HL-60/S4 treated with phorbol 12-myristate 13-acetate at 8.2 ng/mL for 4 days and 3 days (cell line): ENCODE results near the gene KIF5B.
"Not testable (repeated sequence)": the region's sequence is repeated elsewhere in the genome, so short reads cannot be mapped to it uniquely, and the experiment has no call there.

Experiments used
- in situ Hi-C: fragments of 300-500 bp; cut with MboI; formaldehyde crosslinking; loops from 2 replicates; pipeline ENCODE4 v1.15.0; 2022; ENCODE audit warnings: low sequenced_read_pairs

The KIF5B gene

DNA sequence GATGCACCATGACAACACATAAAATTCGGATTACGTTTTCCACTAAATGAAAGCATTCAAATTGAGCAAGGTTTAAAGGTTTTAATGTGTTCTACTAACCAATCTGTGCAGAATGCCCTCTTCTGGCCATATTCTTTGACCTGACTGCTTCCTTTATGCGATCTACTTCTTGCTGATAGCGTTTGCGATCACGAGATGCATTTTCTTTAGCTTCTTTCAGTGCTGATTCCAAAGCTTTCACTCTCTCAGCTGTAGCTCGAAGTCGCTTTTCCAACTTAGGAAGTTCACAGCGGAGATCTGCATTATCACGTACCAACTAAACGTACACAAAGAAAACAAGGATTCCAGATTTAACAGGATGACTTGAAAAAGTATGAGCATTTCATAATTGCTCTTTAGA is 39.2 kb downstream of the KIF5B start:
- in situ Hi-C loops, result no loop called here

DNA sequence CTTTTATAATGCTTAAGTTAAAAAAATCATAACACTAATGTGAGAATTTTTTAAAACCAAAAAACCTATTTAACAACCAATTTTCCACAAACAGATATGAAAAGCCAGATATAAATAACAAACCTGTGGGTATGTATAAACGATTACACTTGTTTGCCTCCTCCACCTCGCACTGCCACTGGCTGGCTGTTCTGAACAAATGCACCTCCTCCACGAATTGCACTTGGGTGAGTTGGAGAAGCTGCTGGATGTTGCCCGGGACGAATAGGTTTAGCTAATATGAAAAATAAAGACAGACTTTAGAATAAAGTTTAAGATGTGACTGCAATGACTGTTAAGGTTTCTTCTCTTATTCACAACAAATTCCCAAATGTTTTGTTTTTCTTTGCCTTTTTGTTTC is 40.8 kb downstream of the KIF5B start:
- in situ Hi-C loops, result no loop called here

DNA sequence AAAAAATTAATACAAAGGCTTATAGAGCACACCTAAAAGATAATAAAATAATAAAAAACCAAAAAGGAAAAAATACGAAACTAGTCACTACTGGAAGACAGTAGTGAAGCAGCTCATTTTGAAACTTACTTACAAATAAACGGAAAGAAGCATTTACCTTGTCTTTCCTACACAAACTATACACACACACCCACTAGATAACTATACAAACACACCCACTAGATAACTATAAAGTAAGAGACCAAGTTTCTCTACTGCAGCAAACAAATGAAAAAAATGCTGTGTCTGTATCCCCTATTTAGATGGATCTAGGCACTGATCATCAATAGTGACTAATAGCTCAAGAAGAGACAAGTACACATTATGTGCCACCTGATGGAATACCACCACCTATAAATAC is 49.2 kb downstream of the KIF5B start:
- in situ Hi-C loops, result no loop called here

DNA sequence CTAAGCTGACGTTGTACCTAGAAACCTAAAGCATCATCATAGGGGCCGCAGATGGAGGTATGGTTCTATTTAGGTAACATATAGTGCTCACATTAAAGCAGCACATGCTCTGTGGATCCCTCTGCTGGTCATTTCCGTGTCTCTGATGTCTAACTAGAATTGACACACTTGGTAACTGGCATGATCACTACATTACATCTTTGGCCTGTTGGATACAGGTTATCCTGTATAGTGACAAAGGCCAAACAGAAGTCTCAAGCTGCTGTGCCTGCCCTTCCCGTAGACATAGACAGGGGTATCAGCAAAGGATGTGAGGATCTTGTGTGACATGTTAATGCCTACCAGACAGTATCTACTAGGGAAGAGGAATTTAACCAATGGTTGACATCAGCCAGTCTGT is 51.2 kb downstream of the KIF5B start:
- in situ Hi-C loops, result no loop called here

DNA sequence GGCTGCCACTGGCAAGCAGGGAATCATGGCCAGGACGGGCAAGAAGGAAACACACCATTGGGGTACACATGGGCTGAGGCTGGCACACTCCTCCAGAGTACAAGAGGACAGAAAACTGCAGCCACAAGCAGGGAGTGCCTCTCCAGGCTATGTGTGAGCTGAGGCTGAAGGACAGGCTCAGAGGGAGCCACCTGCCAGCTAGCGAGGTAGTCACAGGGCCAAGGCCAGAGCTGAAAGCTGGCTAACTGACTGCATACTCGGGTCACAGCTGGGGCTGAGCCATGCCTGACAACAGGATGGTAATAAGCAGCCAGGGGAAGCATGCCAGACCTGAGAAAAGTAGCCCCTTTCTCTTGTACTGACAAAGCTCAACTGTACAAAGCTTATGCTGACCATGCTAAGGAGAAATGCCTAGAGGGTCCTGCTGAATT is 52.0 kb downstream of the KIF5B start:
- in situ Hi-C loops, result no loop called here

DNA sequence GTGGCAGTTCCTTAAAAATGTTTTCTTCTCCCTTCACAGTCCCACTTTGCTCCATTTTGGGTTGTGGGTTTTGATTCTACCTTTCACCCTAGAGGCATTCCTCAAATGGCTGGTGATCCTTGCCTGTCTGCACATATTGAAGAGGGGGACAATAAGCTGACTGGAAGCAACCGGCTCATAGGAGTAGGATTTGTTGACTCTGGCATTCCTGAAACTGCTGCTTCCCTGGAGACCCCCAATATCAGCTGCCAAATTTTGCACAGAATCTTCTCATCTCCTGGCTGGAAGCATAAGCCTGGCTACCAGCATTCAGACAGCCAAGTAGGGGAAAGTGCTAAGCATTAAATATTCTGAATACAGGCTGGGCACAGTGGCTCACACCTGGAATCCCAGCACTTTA is 53.7 kb downstream of the KIF5B start:
- in situ Hi-C loops, result no loop called here

DNA sequence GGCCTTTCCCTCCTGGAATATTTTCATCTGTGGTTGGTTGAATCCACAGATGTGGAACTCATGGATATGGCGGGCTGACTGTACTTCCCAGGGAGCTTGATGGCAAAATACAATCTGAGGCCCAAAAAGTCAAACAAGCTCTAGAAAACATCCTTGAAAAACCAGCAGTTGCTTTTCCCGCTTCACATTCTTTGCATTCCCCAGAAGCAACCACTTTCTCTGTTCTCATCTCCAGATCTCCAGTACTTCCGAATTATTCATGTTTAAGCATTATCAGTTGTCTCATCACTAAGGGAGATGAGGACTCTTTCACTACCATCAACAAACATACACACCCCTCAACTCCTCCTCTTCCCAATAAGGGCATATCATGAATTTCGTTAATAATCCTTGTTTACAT is 55.3 kb downstream of the KIF5B start:
- in situ Hi-C loops, result no loop called here

DNA sequence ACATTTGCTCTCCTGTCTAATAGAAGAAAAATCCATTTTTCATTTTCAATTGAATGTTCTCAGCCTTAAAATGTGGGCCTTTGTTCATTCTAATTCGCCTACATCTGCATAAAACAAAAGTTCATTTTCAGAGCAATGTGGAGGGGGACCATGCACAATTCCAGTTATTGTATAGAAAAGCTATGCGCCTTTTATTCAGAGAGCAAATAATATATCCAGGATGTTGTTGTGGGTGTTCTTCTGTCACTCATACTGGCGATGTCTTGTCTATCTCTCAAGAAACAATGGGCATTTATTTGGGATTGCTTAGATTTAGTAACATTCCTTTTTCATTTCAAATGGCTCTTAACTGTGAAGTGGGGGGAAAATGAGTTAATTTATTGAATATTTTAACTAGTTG is 56.4 kb downstream of the KIF5B start:
- in situ Hi-C loops, result no loop called here

DNA sequence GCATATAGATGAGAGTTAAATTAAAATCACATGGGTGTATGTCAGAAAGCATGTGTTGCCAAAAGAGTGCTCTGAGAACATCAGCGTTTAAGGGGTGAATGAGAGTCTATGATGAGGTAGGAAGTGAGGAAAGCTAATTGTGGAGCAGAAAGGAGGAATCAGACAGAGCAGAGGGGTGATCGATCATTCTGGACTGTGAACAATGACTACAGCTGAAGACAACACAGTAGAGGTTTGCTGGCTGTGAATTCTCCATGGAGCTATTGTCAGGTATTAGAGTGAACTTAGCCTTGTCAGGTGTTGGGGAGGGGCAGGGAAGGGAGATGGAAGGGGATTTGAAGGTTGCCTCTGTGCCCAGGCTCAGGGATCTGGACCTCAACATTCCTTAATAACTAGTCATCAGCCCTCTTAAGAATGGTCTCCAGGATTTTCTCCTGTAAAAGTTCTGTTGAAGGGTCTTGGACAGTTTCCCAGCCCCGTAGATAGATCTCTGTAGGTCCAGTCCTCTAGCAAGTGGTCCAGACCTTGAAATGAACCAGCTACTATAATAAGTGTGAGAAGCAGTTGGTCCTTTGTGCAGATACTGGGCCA is 57.1 kb downstream of the KIF5B start:
- in situ Hi-C loops, result no loop called here

DNA sequence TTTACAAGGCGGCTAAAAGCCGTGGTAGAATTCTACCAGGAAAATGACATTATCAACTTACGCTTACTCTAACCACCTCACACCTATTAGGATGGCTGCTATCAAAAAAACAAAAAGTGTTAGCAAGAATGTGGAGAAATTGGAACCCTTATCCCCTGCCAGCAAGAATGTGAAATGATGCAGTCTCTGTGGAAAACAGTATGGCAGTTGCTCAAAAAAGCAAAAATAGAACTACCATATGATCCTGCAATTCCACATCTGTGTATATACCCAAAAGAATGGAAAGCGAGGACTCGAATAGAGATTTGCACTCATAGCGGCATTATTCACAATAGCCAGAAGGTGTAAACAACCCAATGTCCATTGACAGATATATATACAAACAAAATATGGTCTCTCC is 61.3 kb downstream of the KIF5B start:
- in situ Hi-C loops, result no loop called here

DNA sequence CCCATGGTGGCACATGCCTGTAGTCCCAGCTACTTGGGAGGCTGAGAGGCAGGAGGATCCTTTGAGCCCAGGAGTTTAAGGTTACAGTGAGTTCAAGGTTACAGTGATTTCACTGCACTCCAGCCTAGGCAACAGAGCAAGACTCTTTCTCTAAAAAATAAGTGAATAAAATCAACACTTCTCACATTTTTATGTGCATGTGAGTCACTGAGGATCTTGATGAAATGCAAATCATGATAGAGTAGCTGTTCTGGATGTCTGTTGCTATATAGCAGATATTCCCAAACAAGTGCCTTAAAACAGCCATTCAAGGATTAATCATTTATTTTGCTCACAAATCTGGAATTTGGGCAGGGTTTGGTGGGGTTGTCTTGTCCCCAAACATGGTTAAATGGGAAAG is 65.3 kb downstream of the KIF5B start:
- in situ Hi-C loops, result no loop called here

DNA sequence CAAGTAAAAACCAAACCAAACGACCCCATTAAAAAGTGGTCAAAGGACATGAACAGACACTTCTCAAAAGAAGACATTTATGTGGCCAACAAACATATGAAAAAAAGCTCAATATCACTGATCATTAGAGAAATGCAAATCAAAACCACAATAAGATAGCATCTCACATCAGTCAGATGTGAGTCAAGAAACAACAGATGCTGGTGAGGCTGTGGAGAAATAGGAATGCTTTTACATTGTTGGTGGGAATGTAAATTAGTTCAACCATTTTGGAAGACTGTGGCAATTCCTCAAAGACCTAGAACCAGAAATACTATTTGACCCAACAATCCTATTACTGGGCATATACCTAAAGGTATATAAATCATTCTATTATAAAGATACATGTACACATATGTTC is 68.4 kb downstream of the KIF5B start:
- in situ Hi-C loops, result not testable (repeated sequence)

DNA sequence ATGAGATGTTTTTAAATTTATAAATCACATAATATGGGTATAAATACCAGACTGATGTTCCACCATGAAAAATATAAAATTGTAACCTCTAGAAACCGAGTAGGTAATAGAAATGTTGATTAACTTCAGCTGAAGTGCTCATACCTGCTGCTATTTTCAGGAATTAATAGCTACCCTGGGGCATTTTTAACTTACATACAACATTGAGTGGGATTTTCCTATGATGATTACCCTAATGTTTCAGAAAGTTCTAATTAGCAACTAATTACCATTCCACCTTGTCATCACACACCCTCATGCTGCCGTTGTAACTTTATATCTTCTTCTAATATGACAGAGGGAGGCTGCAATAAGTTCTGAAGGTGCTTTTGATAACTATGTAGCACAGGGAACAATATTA is 74.1 kb downstream of the KIF5B start:
- in situ Hi-C loops, result no loop called here

DNA sequence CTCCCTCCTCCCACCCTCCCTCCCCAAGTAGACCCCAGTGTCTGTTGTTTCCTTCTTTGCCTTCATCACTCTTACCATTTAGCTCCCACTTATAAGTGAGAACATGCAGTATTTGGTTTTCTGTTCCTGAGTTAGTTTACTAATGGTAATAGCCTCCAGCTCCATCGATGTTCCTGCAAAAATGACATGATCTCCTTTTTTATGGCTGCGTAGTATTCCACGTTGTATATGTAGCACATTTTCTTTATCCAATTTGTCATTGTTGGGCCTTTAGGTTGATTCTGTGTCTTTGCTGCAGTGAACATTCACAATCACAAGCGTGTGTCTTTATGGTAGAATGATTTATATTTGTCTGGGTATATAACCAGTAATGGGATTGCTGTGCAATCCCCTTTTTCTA is 75.8 kb downstream of the KIF5B start:
- in situ Hi-C loops, result no loop called here

DNA sequence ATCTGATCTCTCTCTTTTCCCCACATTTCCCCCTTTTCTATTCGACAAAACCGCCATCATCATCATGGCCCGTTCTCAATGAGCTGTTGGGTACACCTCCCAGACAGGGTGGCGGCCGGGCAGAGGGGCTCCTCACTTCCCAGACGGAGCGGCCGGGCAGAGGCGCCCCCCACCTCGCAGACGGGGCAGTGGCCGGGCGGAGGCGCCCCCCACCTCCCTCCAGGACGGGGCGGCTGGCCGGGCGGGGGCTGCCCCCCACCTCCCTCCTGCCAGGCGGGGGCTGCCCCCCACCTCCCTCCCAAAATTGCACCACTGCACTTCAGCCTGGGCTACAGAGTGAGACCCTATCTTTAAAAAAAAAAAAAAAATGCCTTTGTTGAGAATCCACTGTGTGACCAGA is 77.2 kb downstream of the KIF5B start:
- in situ Hi-C loops, result not testable (repeated sequence)

DNA sequence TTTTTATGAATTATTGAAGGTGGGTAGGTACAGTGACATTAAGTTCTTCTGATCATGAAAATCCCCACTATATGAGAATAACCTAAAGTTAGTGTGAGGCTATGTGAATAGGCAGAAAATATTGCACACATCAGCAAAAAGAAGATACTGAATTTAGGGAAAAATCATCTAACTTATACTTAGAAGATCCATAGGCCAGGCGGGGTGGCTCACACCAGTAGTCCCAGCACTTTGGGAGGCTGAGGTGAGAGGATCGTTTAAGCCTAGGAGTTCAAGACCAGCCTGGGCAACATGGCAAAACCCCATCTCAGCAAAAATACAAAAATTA is 78.1 kb downstream of the KIF5B start:
- in situ Hi-C loops, result no loop called here

DNA sequence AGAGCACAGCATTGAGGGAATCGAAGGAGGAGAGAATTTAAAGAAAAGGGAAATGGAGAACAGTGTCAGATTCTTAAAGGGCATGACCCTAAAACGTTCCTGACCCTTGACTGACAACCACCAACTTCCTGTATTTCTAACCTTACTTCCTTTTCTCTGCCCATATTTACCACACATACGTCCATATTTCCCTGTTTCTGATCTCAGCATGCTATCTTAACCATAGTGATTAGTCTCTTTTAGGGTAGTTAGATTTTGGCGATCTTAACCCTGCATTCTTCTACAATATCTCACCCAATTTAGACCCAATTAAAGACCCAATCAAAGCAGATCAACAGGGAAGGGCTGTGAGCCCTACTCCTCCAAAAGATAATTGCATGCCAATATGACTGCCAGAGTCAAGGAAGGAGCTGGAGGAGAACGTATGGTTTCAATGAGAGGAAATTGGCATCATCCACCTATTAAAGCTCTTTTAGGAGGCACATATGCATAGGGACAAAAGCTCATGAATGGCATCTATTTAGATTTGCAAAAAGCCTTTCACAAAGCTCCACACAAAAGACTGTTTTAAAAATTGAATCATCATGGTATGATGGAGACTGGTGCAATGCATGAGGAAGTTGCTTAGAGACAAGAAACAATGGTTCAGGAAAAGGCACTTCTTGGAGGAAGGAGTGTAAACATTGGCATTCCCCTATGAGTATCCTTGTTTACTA is 78.6 kb downstream of the KIF5B start:
- in situ Hi-C loops, result no loop called here

DNA sequence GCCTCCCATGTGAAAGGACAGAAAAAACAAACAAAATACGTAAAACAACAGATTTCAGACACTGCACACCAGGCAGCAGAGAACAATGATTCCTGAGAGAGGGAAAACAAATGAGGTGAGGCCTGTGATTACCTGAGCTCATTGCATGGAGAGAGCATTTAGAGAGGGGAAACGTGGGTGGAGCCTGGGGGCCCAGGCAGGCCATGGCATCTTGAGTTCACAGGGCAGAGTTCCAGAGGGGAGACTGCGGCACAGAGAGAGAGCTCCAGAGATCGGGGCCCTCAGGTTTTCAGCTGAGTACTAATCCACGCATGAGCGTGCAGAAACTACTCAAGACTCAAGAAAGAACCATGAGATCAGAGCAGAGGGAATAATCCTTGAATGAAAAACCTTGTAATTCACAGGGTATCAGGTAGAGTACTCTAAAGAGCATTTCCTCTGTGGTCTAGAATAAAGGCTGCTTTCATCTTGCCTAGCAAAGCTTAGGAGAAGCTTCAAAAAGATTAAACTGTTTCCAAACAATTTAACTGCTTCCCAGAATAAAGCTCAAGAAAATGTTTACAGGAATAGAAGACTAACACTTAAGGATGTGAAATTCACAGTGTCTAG is 81.0 kb downstream of the KIF5B start:
- in situ Hi-C loops, result no loop called here

DNA sequence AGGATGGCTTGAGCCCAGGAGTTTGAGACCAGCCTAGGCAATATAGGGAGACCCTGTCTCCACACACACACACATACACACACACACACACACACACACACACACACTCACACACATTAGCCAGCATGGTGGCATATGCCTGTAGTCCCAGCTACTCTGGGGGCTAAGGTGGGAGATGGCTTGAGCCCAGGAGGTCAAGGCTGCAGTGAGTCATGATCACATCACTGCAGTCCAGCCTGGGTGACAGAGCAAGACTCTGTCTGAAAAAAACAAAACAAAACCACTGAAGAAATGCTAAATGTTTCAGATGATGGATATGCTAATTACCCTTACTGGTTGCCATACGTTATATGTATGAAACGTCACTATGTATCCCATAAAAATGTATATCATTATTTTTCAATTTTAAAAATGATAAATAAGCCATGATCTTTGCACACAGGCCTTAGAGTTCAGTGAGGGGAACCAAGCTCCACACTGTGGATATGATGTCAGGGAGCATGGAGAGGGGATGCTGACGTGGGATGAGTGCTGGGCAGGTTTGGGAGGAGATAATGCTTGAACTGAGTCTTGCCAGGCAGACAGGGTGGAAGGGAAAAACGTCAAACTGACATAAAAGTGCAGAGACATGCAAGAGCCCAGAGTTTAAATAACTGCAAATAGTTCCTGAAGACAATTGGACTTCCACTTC is 81.6 kb downstream of the KIF5B start:
- in situ Hi-C loops, result no loop called here

DNA sequence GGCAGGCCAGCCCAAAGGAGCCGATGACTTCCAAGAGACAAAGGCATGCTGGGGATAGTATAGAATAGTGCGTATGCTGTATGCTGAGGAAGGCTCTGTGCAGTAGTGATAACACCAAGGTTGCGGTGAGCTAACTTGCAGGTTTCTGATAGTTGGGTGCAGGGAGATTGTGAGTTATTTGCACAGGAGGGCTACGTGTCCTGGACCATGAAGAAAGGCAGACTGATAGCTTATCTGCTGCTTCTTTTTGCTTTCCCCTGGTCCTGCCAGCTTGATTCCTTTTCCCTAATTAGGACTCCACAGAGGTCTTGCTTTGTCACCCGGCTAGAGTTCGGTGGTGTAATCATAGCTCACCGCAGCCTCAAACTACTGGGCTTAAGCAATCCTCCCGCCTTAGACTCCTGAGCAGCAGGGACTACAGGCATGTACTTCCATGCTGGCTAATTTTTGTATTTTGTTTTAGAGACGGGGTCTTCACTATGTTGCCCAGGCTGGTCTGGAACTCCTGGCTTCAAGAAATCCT is 83.6 kb downstream of the KIF5B start:
- in situ Hi-C loops, result no loop called here

DNA sequence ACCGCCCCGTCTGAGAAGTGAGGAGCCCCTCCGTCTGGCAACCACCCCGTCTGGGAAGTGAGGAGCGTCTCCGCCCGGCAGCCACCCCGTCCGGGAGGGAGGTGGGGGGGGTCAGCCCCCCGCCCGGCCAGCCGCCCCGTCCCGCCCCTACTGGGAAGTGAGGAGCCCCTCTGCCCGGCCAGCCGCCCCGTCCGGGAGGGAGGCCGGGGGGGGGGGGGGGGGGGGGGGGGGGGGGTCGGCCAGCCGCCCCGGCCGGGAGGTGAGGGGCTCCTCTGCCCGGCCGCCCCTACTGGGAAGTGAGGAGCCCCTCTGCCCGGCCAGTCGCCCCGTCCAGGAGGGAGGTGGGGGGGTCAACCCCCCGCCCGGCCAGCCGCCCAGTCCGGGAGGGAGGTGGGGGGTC is 86.4 kb downstream of the KIF5B start:
- in situ Hi-C loops, result not testable (repeated sequence)

DNA sequence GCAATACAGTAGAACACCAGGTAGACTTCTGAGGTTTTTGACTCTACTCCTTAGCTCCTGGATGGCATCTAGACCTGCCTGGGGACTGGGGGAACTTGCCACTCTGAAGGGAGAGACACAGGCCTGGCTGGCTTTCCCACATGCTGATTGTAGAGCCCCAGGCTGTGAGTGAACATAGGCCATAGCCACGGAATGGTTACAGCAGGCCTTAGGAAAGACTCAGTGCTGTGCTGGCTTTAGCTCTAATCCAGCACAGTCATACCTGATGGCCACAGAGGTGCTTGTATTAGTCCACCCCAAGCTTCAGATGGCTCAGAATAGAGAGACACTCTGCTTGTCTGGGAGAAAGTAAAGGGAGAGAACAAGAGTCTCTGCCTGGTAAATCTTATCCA is 92.6 kb downstream of the KIF5B start:
- in situ Hi-C loops, result no loop called here
